Tibial artery (tissue), 4 donors: ENCODE data around the gene TMEM179B.
"Not testable (repeated sequence)": the region's sequence is repeated elsewhere in the genome, so short reads cannot be mapped to it uniquely, and the experiment has no call there.

Experiments used
- DNase-seq, 2 donors: peaks; one replicate each; pipeline ENCODE4 v3.0.0-alpha.2; 2019
- H3K27ac ChIP-seq, 2 donors: fragments of 200-600 bp; sonication (generic) in 1 of 2; 1 replicate in 1 of 2; 2 replicates in 1 of 2; pipeline ENCODE4 v1.5.1; 2018 to 2019; ENCODE audit warnings: mild to moderate bottlenecking in 1 of 2
- H3K27me3 ChIP-seq, 2 donors: fragments of 200-600 bp; sonication (generic) in 1 of 2; one replicate each; pipeline versions ENCODE4 v1.5.1 to v1.6.0; 2016 to 2019
- H3K36me3 ChIP-seq, 3 donors: fragments of 200-600 bp; sonication (generic) in 2 of 3; one replicate each; pipeline ENCODE4 v1.5.1; 2016 to 2019; ENCODE audit warnings: mild to moderate bottlenecking in 2 of 3
- H3K4me1 ChIP-seq, 4 donors: fragments of 200-600 bp; sonication (generic) in 2 of 4; 1 replicate in 3 of 4; 2 replicates in 1 of 4; pipeline ENCODE4 v1.5.1; 2016 to 2019
- H3K4me3 ChIP-seq, 2 donors: fragments of 200-600 bp; sonication (generic) in 1 of 2; 1 replicate in 1 of 2; 2 replicates in 1 of 2; pipeline ENCODE4 v1.5.1; 2018 to 2019; ENCODE audit warnings: mild to moderate bottlenecking in 2 of 2
- H3K9me3 ChIP-seq, 3 donors: fragments of 200-600 bp; sonication (generic) in 1 of 3; one replicate each; pipeline ENCODE4 v1.5.1; 2016 to 2019
- intact Hi-C: fragments of 100-400 bp; cut with DNase I; formaldehyde crosslinking; loops from one replicate; pipeline ENCODE4 v1.15.0; 2023; ENCODE audit warnings: low total_unique reads
- TF ChIP-seq, protein P1 (sequence below), 2 experiments: fragments of 200-600 bp in 1 of 2; fragments of 450-650 bp in 1 of 2; IDR thresholded peaks; one replicate each; pipeline ENCODE4 v1.5.1; 2017 to 2019; ENCODE audit warnings: antibody characterized with exemption in 2 of 2, mild to moderate bottlenecking in 1 of 2, moderate library complexity in 1 of 2

The TMEM179B gene

GRCh38 chr11:62811659-62812058 lies 24.5 kb downstream of the TMEM179B start:
- no peak overlapping the region for H3K27ac ChIP-seq
- intact Hi-C loops, result no loop called here
- TF ChIP-seq, protein P1, sequence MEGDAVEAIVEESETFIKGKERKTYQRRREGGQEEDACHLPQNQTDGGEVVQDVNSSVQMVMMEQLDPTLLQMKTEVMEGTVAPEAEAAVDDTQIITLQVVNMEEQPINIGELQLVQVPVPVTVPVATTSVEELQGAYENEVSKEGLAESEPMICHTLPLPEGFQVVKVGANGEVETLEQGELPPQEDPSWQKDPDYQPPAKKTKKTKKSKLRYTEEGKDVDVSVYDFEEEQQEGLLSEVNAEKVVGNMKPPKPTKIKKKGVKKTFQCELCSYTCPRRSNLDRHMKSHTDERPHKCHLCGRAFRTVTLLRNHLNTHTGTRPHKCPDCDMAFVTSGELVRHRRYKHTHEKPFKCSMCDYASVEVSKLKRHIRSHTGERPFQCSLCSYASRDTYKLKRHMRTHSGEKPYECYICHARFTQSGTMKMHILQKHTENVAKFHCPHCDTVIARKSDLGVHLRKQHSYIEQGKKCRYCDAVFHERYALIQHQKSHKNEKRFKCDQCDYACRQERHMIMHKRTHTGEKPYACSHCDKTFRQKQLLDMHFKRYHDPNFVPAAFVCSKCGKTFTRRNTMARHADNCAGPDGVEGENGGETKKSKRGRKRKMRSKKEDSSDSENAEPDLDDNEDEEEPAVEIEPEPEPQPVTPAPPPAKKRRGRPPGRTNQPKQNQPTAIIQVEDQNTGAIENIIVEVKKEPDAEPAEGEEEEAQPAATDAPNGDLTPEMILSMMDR (IDR thresholded peaks at IDR 0.05), result no peak

DNA sequence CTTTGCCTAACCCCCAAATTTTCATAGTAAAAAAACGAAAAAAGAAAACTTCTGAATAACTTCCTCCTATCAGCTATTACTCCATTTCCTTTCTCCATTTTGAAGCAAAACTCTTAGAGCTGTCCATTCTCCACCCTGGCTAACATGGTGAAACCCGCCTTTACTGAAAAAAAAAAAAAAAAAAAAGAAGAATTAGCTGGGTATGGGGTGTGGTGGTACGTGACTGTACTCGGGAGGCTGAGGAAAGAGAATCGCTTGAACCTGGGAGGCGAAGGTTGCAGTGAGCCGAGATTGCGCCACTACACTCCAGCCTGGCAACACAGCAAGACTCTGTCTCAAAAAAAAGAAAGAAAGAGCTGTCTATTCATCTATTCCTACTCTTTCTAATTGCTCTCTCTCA lies 29.4 kb downstream of the TMEM179B start:
- Histone ChIP-seq H3K27ac (no peak overlapping the region), H3K36me3 (peaks cover 34 to 69% (median 34%) of the 10 kb centered on the region in 3 donors), H3K4me3 (no peak overlapping the region), H3K9me3 (no peaks in the 10 kb centered on the region), H3K4me1 (no peaks in the 10 kb centered on the region), H3K27me3 (no peaks in the 10 kb centered on the region)
- intact Hi-C loops, result no loop called here
- DNase-seq, result no peak
- TF ChIP-seq, protein P1 (IDR thresholded peaks at IDR 0.05), result no peak

More at GRCh38 chr11:62811659-62812058, 24.5 kb downstream of the TMEM179B start:
- Histone ChIP-seq H3K36me3 (peaks cover 10 to 38% (median 11%) of the 10 kb centered on the region in 3 donors), H3K9me3 (no peaks in the 10 kb centered on the region), H3K27me3 (no peaks in the 10 kb centered on the region), H3K4me3 (no peak overlapping the region), H3K4me1 (peaks cover 0 to under 1% (median 0%) of the 10 kb centered on the region in 4 donors)
- DNase-seq, result no peak

DNA sequence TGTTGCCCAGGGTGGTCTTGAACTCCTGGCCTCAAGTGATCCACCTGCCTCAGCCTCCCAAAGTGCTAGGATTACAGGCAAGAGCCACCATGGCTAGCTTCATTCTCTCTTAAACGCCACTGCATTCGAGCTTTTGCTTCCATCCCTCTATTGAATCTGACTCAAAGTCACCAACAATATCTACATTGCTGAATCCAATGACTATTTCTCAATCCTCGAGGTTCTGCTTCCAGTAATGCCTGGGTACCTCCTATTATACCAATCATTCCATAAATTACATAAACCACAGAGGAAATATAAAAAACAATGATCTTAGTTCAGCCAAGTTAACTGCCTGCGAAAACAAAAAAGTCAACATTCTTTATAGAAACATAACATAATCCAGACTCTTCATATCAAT lies 29.9 kb downstream of the TMEM179B start:
- H3K27ac ChIP-seq, result no peak overlapping the region
- TF ChIP-seq, protein P1 (IDR thresholded peaks at IDR 0.05), result no peak
- no peak for DNase-seq
- no peaks in the 10 kb centered on the region for H3K27me3 ChIP-seq
- H3K4me3 ChIP-seq, result no peak overlapping the region
- H3K36me3 ChIP-seq, result peaks cover 39 to 75% (median 39%) of the 10 kb centered on the region in 3 donors
- H3K9me3 ChIP-seq, result no peaks in the 10 kb centered on the region
- intact Hi-C loops, result no loop called here
- H3K4me1 ChIP-seq, result no peaks in the 10 kb centered on the region

GRCh38 chr11:62823677-62824076 lies 36.5 kb downstream of the TMEM179B start:
- H3K4me3 ChIP-seq, result no peak overlapping the region
- no peak overlapping the region for H3K27ac ChIP-seq
- intact Hi-C loops, result no loop called here
- H3K27me3 ChIP-seq, result no peaks in the 10 kb centered on the region
- TF ChIP-seq, protein P1 (IDR thresholded peaks at IDR 0.05), result no peak
- H3K36me3 ChIP-seq, result peaks cover 75 to 86% (median 83%) of the 10 kb centered on the region in 3 donors
- H3K4me1 ChIP-seq, result peaks cover 0 to 12% (median 4%) of the 10 kb centered on the region in 4 donors
- no peaks in the 10 kb centered on the region for H3K9me3 ChIP-seq
- no peak for DNase-seq

- H3K9me3 ChIP-seq, DNase-seq, H3K4me3 ChIP-seq, H3K27me3 ChIP-seq, intact Hi-C loops, H3K27ac ChIP-seq: not testable (repeated sequence)
- Histone ChIP-seq H3K36me3 (peaks cover 45% of the 10 kb centered on the region in 3 donors), H3K4me1 (peaks cover 7 to 41% (median 31%) of the 10 kb centered on the region in 4 donors)
These were observed 40.9 kb downstream of the TMEM179B start for GRCh38 chr11:62828130-62828529.

GRCh38 chr11:62830904-62831519 lies 43.8 kb downstream of the TMEM179B start:
- Histone ChIP-seq H3K4me3 (peak overlapping the region; percentile 63 to 76), H3K4me1 (peaks cover 7 to 53% (median 40%) of the 10 kb centered on the region in 4 donors), H3K27me3 (no peaks in the 10 kb centered on the region), H3K36me3 (peaks cover 16 to 43% (median 39%) of the 10 kb centered on the region in 3 donors), H3K9me3 (no peaks in the 10 kb centered on the region), H3K27ac (peak overlapping the region; percentile 91 to 93)
- DNase-seq, result no peak
- intact Hi-C loops, result no loop called here
- TF ChIP-seq, protein P1 (IDR thresholded peaks at IDR 0.05), result no peak
